Testis (tissue), 2 donors: ENCODE measurements around the gene DAB2.

ENCODE experiments used
- CTCF ChIP-seq, 3 experiments: fragments of 450-650 bp in 2 of 3; fragments of 200-600 bp in 1 of 3; sonication (generic) in 1 of 3; IDR thresholded peaks; one replicate each; pipeline ENCODE4 v1.5.1; 2016 to 2019; ENCODE audit warnings: antibody characterized with exemption in 3 of 3, mild to moderate bottlenecking in 2 of 3, moderate library complexity in 1 of 3
- POLR2A ChIP-seq: fragments of 450-650 bp; IDR thresholded peaks from one replicate; pipeline ENCODE4 v1.6.1; 2017; ENCODE audit warnings: antibody characterized with exemption, mild to moderate bottlenecking, moderate library complexity

GRCh38 chr5:39414426-39414825, 10.4 kb downstream of the DAB2 start:
- TF ChIP-seq CTCF (IDR thresholded peaks at IDR 0.05) (no peak), POLR2A (no peak)
